Stomach (tissue), 4 donors: Measurements from ENCODE around the gene SLC24A3.

Source experiments
- EP300 ChIP-seq: sonication (generic); formaldehyde crosslinking; IDR thresholded peaks from one replicate; pipeline ENCODE4 v1.6.1; 2017; ENCODE audit warnings: antibody characterized with exemption
- POLR2A ChIP-seq, 4 donors: fragments of 450-650 bp; IDR thresholded peaks; one replicate each; pipeline ENCODE4 v1.6.1; 2016; ENCODE audit warnings: antibody characterized with exemption in 4 of 4, control low read depth in 2 of 4, mild to moderate bottlenecking in 1 of 4, moderate library complexity in 1 of 4
- POLR2AphosphoS5 ChIP-seq, 3 donors: sonication (generic); formaldehyde crosslinking; IDR thresholded peaks; one replicate each; pipeline ENCODE4 v1.6.1; 2016; ENCODE audit warnings: antibody characterized with exemption in 3 of 3
- TF ChIP-seq, protein P1 (sequence below), 7 experiments: fragments of 450-650 bp in 4 of 7; fragments of 200-600 bp in 3 of 7; sonication (generic) in 3 of 7; IDR thresholded peaks; one replicate each; pipeline ENCODE4 v1.5.1; 2016 to 2019; ENCODE audit warnings: antibody characterized with exemption in 7 of 7, control low read depth in 2 of 7, mild to moderate bottlenecking in 1 of 7

DNA sequence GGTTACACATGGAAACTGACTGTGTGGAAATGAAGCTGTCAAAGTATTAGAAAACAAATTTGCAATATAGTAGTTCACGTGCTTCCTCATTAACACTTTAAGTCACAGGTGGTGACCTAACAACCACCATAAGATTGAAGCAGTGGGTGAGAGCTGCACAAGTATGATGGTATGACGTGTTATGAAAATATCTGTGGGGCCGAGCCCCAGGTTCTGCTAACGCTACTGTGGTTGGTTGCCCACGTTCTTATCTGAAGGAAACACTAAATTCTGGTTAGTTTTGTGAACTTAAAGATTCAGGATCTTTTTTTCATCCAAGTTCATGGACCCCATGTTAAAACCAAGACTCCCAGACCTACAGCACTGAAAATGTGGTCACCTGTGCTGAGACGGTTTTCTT lies 302.6 kb downstream of the SLC24A3 start:
- TF ChIP-seq, protein P1, sequence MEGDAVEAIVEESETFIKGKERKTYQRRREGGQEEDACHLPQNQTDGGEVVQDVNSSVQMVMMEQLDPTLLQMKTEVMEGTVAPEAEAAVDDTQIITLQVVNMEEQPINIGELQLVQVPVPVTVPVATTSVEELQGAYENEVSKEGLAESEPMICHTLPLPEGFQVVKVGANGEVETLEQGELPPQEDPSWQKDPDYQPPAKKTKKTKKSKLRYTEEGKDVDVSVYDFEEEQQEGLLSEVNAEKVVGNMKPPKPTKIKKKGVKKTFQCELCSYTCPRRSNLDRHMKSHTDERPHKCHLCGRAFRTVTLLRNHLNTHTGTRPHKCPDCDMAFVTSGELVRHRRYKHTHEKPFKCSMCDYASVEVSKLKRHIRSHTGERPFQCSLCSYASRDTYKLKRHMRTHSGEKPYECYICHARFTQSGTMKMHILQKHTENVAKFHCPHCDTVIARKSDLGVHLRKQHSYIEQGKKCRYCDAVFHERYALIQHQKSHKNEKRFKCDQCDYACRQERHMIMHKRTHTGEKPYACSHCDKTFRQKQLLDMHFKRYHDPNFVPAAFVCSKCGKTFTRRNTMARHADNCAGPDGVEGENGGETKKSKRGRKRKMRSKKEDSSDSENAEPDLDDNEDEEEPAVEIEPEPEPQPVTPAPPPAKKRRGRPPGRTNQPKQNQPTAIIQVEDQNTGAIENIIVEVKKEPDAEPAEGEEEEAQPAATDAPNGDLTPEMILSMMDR (IDR thresholded peaks at IDR 0.05): no peak
- TF ChIP-seq POLR2A (IDR thresholded peaks at IDR 0.05) (no peak), POLR2AphosphoS5 (IDR thresholded peaks at IDR 0.05) (no peak), EP300 (no peak)
